ENCODE results near the gene UNC119B.

Gene UNC119B

GRCh38 chr12:120718055-120718454, 7.8 kb downstream of the UNC119B start:
- Mint-ChIP-seq H3K4me3 (no peak overlapping the region), H3K36me3 (ENCODE audit: low read depth) (peaks cover 72% of the 10 kb centered on the region), H3K27me3 (ENCODE audit: low read depth, poor library complexity) (no peaks in the 10 kb centered on the region), H3K4me1 (peaks cover 15% of the 10 kb centered on the region), H3K9me3 (no peaks in the 10 kb centered on the region), H3K27ac (no peak overlapping the region)
- DNase-seq, result no peak
- no peak for TF ChIP-seq CTCF (IDR thresholded peaks at IDR 0.05)

- no peak for DNase-seq
- Mint-ChIP-seq H3K36me3 (ENCODE audit: low read depth) (peaks cover 74% of the 10 kb centered on the region), H3K4me3 (no peak overlapping the region), H3K4me1 (peaks cover 8% of the 10 kb centered on the region), H3K27me3 (ENCODE audit: low read depth, poor library complexity) (no peaks in the 10 kb centered on the region), H3K27ac (no peak overlapping the region), H3K9me3 (no peaks in the 10 kb centered on the region)
- TF ChIP-seq CTCF (IDR thresholded peaks at IDR 0.05), result no peak
Measured at GRCh38 chr12:120719072-120719471, 8.8 kb downstream of the UNC119B start.

- no peak overlapping the region for H3K4me3 Mint-ChIP-seq
- TF ChIP-seq CTCF (IDR thresholded peaks at IDR 0.05), result no peak
- H3K27ac Mint-ChIP-seq, result no peak overlapping the region
- H3K4me1 Mint-ChIP-seq, result peaks cover 10% of the 10 kb centered on the region
- DNase-seq, result no peak
- H3K9me3 Mint-ChIP-seq, result no peaks in the 10 kb centered on the region
- H3K27me3 Mint-ChIP-seq (ENCODE audit: low read depth, poor library complexity), result no peaks in the 10 kb centered on the region
- H3K36me3 Mint-ChIP-seq (ENCODE audit: low read depth), result peaks cover 72% of the 10 kb centered on the region
Measured at GRCh38 chr12:120719496-120720233, 9.4 kb downstream of the UNC119B start.

- no peaks in the 10 kb centered on the region for H3K9me3 Mint-ChIP-seq
- H3K4me3 Mint-ChIP-seq, result no peak overlapping the region
- H3K36me3 Mint-ChIP-seq (ENCODE audit: low read depth), result peaks cover 66% of the 10 kb centered on the region
- no peak overlapping the region for H3K27ac Mint-ChIP-seq
- no peak for DNase-seq
- TF ChIP-seq CTCF (IDR thresholded peaks at IDR 0.05), result no peak
- no peaks in the 10 kb centered on the region for H3K27me3 Mint-ChIP-seq (ENCODE audit: low read depth, poor library complexity)
- peaks cover 17% of the 10 kb centered on the region for H3K4me1 Mint-ChIP-seq
Measured at GRCh38 chr12:120720234-120720986, 10.2 kb downstream of the UNC119B start.

- Mint-ChIP-seq H3K4me3 (no peak overlapping the region), H3K36me3 (ENCODE audit: low read depth) (peaks cover 65% of the 10 kb centered on the region), H3K9me3 (no peaks in the 10 kb centered on the region), H3K4me1 (peaks cover 21% of the 10 kb centered on the region), H3K27ac (no peak overlapping the region), H3K27me3 (ENCODE audit: low read depth, poor library complexity) (peaks cover 4% of the 10 kb centered on the region)
- no peak for DNase-seq
- TF ChIP-seq CTCF (IDR thresholded peaks at IDR 0.05), result no peak
Measured at GRCh38 chr12:120720987-120721801, 10.9 kb downstream of the UNC119B start.
